GF-D8 (cell line): ENCODE results near the gene DCAF8.

ENCODE experiments used
- DNase-seq: peaks from one replicate; lab custom pipeline; 2025; lab: John Stamatoyannopoulos, UW

DCAF8 gene

GRCh38 chr1:160168609-160169369 lies 93.6 kb downstream of the DCAF8 start:
- no peak for DNase-seq

- DNase-seq = no peak
These were observed 94.3 kb downstream of the DCAF8 start for GRCh38 chr1:160168016-160168415.

GRCh38 chr1:160167580-160167979 lies 94.8 kb downstream of the DCAF8 start:
- no peak for DNase-seq

- no peak for DNase-seq
These were observed 95.3 kb downstream of the DCAF8 start for GRCh38 chr1:160167056-160167455.

GRCh38 chr1:160166166-160166868 lies 96.0 kb downstream of the DCAF8 start:
- DNase-seq = no peak
